HepG2 (cell line): ENCODE results near the gene BCAS4. TPM values are rescaled to one million over a fixed set of nuclear protein-coding genes. Genes with fewer than 3 reads are reported as not detected.

ENCODE experiments used
- ATAC-seq: fragments of 200-7000 bp; cut with Tn5 transposase; 3 replicates; pipeline ENCODE4 v1.9.1; 2020; ENCODE audit warnings: mild to moderate bottlenecking, moderate library complexity
- BruUV-seq: library from RNA; stranded (reverse); fragments of 400-500 nt; replicated peaks from 2 replicates; lab custom pipeline; 2021; lab: Mats Ljungman, UMichigan
- CTCF ChIA-PET: fragments of 300-600 bp; formaldehyde crosslinking; extraction: SDS; loops from one replicate; lab custom pipeline; 2021; ENCODE audit warnings: low total read pairs, inconsistent platforms, low intra/inter-chr PET ratio; lab: Yijun Ruan, JAX
- POLR2A ChIA-PET: fragments of 350-600 bp; sonication (Branson Sonifier 250); formaldehyde crosslinking; loops from one replicate; lab custom pipeline; 2020; ENCODE audit warnings: antibody characterized with exemption, inconsistent platforms; lab: Yijun Ruan, JAX
- DNase-seq: peaks from one replicate; pipeline ENCODE4 v3.0.0-alpha.2; 2015; ENCODE audit warnings: low spot score
- FAIRE-seq: peaks from 3 replicates; lab custom pipeline; 2011; peaks lifted over from hg19 to GRCh38; lab: Jason Lieb, UNC
- H2AFZ ChIP-seq: one replicate; pipeline ENCODE4 v1.6.1; 2011; ENCODE audit warnings: low read length, inconsistent platforms
- H3K27ac ChIP-seq: fragments of 300-600 bp; 3 replicates; pipeline ENCODE4 v1.8.0; 2011; ENCODE audit warnings: mixed run types, mild to moderate bottlenecking, mixed read lengths, low read length, inconsistent platforms; ENCODE audit not compliant: insufficient read depth; ENCODE audit errors: extremely low read length
- H3K27me3 ChIP-seq, 2 experiments: fragments of 200-600 bp in 1 of 2; 2 replicates in 1 of 2; 3 replicates in 1 of 2; pipeline versions ENCODE4 v1.6.0 to v1.8.0; 2011; ENCODE audit warnings: low read length in 2 of 2, mild to moderate bottlenecking in 2 of 2, moderate library complexity in 2 of 2, inconsistent platforms in 1 of 2; ENCODE audit not compliant: insufficient read depth in 2 of 2, control insufficient read depth in 1 of 2
- H3K36me3 ChIP-seq, 2 experiments: fragments of 200-600 bp in 1 of 2; replicated peaks in 1 of 2; 2 replicates in 1 of 2; 3 replicates in 1 of 2; pipeline versions ENCODE4 v1.5.1 to v1.8.0; 2011; ENCODE audit warnings: low read length in 2 of 2, inconsistent platforms in 1 of 2; ENCODE audit not compliant: insufficient read depth in 2 of 2, control insufficient read depth in 1 of 2
- H3K4me1 ChIP-seq: 2 replicates; pipeline ENCODE4 v1.5.1; 2012; ENCODE audit warnings: low read length, inconsistent platforms; ENCODE audit not compliant: insufficient read depth
- H3K4me2 ChIP-seq: 2 replicates; pipeline ENCODE4 v1.6.0; 2011; ENCODE audit warnings: low read depth, low read length, inconsistent platforms
- H3K4me3 ChIP-seq, 3 experiments: fragments of 200-600 bp in 1 of 3; sonication (generic), shearing (Covaris generic) in 1 of 3; replicated peaks in 1 of 3; 2 replicates each; pipeline ENCODE4 v1.5.1; 2011 to 2016; ENCODE audit warnings: low read length in 3 of 3, inconsistent platforms in 2 of 3, low read depth in 2 of 3, mild to moderate bottlenecking in 2 of 3, control low read depth in 1 of 3, mixed read lengths in 1 of 3; ENCODE audit not compliant: insufficient read depth in 1 of 3
- H3K79me2 ChIP-seq: one replicate; pipeline ENCODE4 v1.6.1; 2011; ENCODE audit warnings: low read length, inconsistent platforms; ENCODE audit not compliant: insufficient read depth
- H3K9ac ChIP-seq: 2 replicates; pipeline ENCODE4 v1.6.0; 2011; ENCODE audit warnings: mild to moderate bottlenecking, low read depth, low read length, inconsistent platforms; ENCODE audit not compliant: insufficient read depth
- H3K9me3 ChIP-seq: 2 replicates; pipeline ENCODE4 v1.5.1; 2012; ENCODE audit warnings: mild to moderate bottlenecking, low read length
- H4K20me1 ChIP-seq: 2 replicates; pipeline ENCODE4 v1.6.0; 2011; ENCODE audit warnings: inconsistent platforms, mild to moderate bottlenecking, low read length, moderate library complexity; ENCODE audit not compliant: insufficient read depth
- CEBPG ChIP-seq: IDR thresholded peaks from 2 replicates; pipeline ENCODE4 v1.6.1; 2016
- IRF9 ChIP-seq: sonication (generic); formaldehyde crosslinking; IDR thresholded peaks from 2 replicates; pipeline ENCODE4 v1.8.0; 2022; ENCODE audit warnings: missing genetic modification reagents, mild to moderate bottlenecking, borderline replicate concordance
- MXD1 ChIP-seq: sonication (generic); formaldehyde crosslinking; IDR thresholded peaks from 2 replicates; pipeline ENCODE4 v1.4.0; 2020; ENCODE audit warnings: mild to moderate bottlenecking, missing genetic modification reagents
- NFE2L2 ChIP-seq: fragments of 150-350 bp; IDR thresholded peaks from 2 replicates; pipeline ENCODE4 v1.6.1; 2014; ENCODE audit warnings: low read length
- NFYB ChIP-seq: sonication (generic); formaldehyde crosslinking; IDR thresholded peaks from 2 replicates; pipeline ENCODE4 v1.4.0; 2020; ENCODE audit warnings: missing genetic modification reagents
- NR2F2 ChIP-seq: IDR thresholded peaks from 2 replicates; pipeline ENCODE4 v1.6.1; 2012; ENCODE audit warnings: low read depth, inconsistent platforms, borderline replicate concordance
- PCBP2 ChIP-seq: fragments of 200-400 bp; formaldehyde crosslinking; optimal IDR thresholded peaks from 2 replicates; pipeline ENCODE3; 2018; ENCODE audit warnings: low read length, low read depth; ENCODE audit not compliant: poor library complexity, severe bottlenecking
- RARA ChIP-seq: IDR thresholded peaks from 2 replicates; pipeline ENCODE4 v1.6.1; 2016; ENCODE audit warnings: missing genetic modification reagents, missing compliant biosample characterization
- YEATS2 ChIP-seq: sonication (generic); formaldehyde crosslinking; IDR thresholded peaks from 2 replicates; pipeline ENCODE4 v1.4.0; 2020; ENCODE audit warnings: missing genetic modification reagents, borderline replicate concordance
- ZNF230 ChIP-seq: sonication (generic); formaldehyde crosslinking; IDR thresholded peaks from 2 replicates; pipeline ENCODE4 v1.4.0; 2020; ENCODE audit warnings: mild to moderate bottlenecking, missing genetic modification reagents
- ZNF281 ChIP-seq: sonication (generic); formaldehyde crosslinking; IDR thresholded peaks from 2 replicates; pipeline ENCODE4 v1.4.0; 2020; ENCODE audit warnings: missing genetic modification reagents, borderline replicate concordance
- ZNF710 ChIP-seq: sonication (generic); formaldehyde crosslinking; IDR thresholded peaks from 2 replicates; pipeline ENCODE4 v1.5.0; 2020; ENCODE audit warnings: mild to moderate bottlenecking, missing genetic modification reagents, borderline replicate concordance
- ZNF777 ChIP-seq: sonication (generic); formaldehyde crosslinking; IDR thresholded peaks from 2 replicates; pipeline ENCODE4 v1.4.0; 2020; ENCODE audit warnings: missing genetic modification reagents
- ZXDC ChIP-seq: sonication (generic); formaldehyde crosslinking; IDR thresholded peaks from 2 replicates; pipeline ENCODE4 v1.5.0; 2020; ENCODE audit warnings: mild to moderate bottlenecking, missing genetic modification reagents
- WGBS: methylation state at CpG from one replicate; pipeline ENCODE4 v1.1.6; 2017; ENCODE audit warnings: low lambda C conversion rate; 5-methylcytosine and 5-hydroxymethylcytosine counted together
- in situ Hi-C: cut with HindIII; loops from 2 replicates; pipeline ENCODE4 v1.10.0; 2017; ENCODE audit warnings: low pct_unique_long_range_greater_than_20kb; ENCODE audit not compliant: extremely low pct_ligation_motif_present
- intact Hi-C: fragments of 100-400 bp; cut with micrococcal nuclease; formaldehyde crosslinking; loops from one replicate; pipeline ENCODE4 v1.10.0; 2022; ENCODE audit not compliant: unreplicated experiment
- polyA plus RNA-seq, 8 experiments: library from polyadenylated mRNA; depleted of rRNA in 3 of 8; stranded (reverse) in 7 of 8; unstranded in 1 of 8; fragments of >200 nt; fragmentation: Illumina TruSeq in 4 of 8; extraction: Trizol in 4 of 8; gene quantifications; 2 replicates each; pipeline versions ENCODE4 v1.2.1 to v1.2.3, GENCODE V29; 2011 to 2016; ENCODE audit warnings: low read depth in 4 of 8, missing spikeins in 1 of 8, mixed read lengths in 1 of 8; ENCODE audit not compliant: insufficient read depth in 1 of 8
- total RNA-seq, 5 experiments: library from RNA; depleted of rRNA; stranded (reverse); fragments of >200 nt; fragmentation: Illumina TruSeq; extraction: Trizol; gene quantifications; 2 replicates each; pipeline ENCODE4 v1.2.3, GENCODE V29; 2016; ENCODE audit warnings: low read depth in 1 of 5

The BCAS4 gene
- total and polyA plus RNA-seq, 2 of the 13 experiments (the other 11 are each of a cell fraction or from before 2014, with no cell fraction given): 7.2 to 8.0 TPM

GRCh38 chr20:50837532-50838321, 42.9 kb downstream of the BCAS4 start (continued):
- TF ChIP-seq NFYB (CRISPR knock-in tag): no peak

GRCh38 chr20:50838322-50838625, 43.4 kb downstream of the BCAS4 start:
- DNase-seq (no peak), ATAC-seq (no peak), FAIRE-seq (no peak)
- Histone ChIP-seq H3K36me3 (no peaks in the 10 kb centered on the region), H4K20me1 (no peaks in the 10 kb centered on the region), H3K9me3 (no peaks in the 10 kb centered on the region), H3K9ac (no peak overlapping the region), H3K4me3 (no peak overlapping the region), H3K4me2 (no peak overlapping the region), H2AFZ (no peak overlapping the region), H3K27me3 (no peaks in the 10 kb centered on the region), H3K4me1 (no peaks in the 10 kb centered on the region), H3K27ac (no peak overlapping the region), H3K79me2 (no peaks in the 10 kb centered on the region)
- CTCF ChIA-PET: no interaction called here
- no TSS peak for BruUV-seq
- in situ Hi-C loops (no loop called here), intact Hi-C loops (no loop called here)
- POLR2A ChIA-PET: no interaction called here
- WGBS: 95% methylated on average over 8 of the region's 8 CpGs
- no peak for TF ChIP-seq NR2F2
- TF ChIP-seq ZXDC: no peak
- TF ChIP-seq YEATS2 (CRISPR knock-in tag): no peak
- TF ChIP-seq CEBPG (CRISPR knock-in tag): no peak
- no peak for TF ChIP-seq IRF9 (CRISPR knock-in tag)
- no peak for TF ChIP-seq ZNF710 (CRISPR knock-in tag)
- no peak for TF ChIP-seq NFE2L2
- no peak for TF ChIP-seq MXD1 (CRISPR knock-in tag)
- no peak for TF ChIP-seq ZNF230
- TF ChIP-seq ZNF777 (CRISPR knock-in tag): no peak
- no peak for TF ChIP-seq RARA (CRISPR knock-in tag)
- TF ChIP-seq ZNF281 (CRISPR knock-in tag): no peak
- no peak for TF ChIP-seq PCBP2
